ENCODE results near the gene PTPRD. TPM values are rescaled to one million over a fixed set of nuclear protein-coding genes. Genes with fewer than 3 reads are reported as not detected.

PTPRD gene
- polyA plus RNA-seq, 1 experiment, result 0.39 TPM

- POLR2A ChIA-PET, result no interaction called here
- TF ChIP-seq, protein P1, sequence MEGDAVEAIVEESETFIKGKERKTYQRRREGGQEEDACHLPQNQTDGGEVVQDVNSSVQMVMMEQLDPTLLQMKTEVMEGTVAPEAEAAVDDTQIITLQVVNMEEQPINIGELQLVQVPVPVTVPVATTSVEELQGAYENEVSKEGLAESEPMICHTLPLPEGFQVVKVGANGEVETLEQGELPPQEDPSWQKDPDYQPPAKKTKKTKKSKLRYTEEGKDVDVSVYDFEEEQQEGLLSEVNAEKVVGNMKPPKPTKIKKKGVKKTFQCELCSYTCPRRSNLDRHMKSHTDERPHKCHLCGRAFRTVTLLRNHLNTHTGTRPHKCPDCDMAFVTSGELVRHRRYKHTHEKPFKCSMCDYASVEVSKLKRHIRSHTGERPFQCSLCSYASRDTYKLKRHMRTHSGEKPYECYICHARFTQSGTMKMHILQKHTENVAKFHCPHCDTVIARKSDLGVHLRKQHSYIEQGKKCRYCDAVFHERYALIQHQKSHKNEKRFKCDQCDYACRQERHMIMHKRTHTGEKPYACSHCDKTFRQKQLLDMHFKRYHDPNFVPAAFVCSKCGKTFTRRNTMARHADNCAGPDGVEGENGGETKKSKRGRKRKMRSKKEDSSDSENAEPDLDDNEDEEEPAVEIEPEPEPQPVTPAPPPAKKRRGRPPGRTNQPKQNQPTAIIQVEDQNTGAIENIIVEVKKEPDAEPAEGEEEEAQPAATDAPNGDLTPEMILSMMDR (IDR thresholded peaks at IDR 0.05; ENCODE audit: insufficient read depth, low read depth, low read length), result no peak
- no peaks in the 10 kb centered on the region for H3K36me3 ChIP-seq (ENCODE audit: control insufficient read depth, insufficient read depth, low read length)
- no peak for DNase-seq (ENCODE audit: low read depth)
- CTCF ChIA-PET, result no interaction called here
- H3K4me3 ChIP-seq (ENCODE audit: low read depth, low read length), result no peak overlapping the region
- H3K27me3 ChIP-seq (ENCODE audit: control insufficient read depth, insufficient read depth, low read length), result no peaks in the 10 kb centered on the region
Measured at GRCh38 chr9:8450810-8451545, 2161.8 kb downstream of the PTPRD start.

GRCh38 chr9:8448226-8448625 is 2164.6 kb downstream of the PTPRD start:
- no peak overlapping the region for H3K4me3 ChIP-seq (ENCODE audit: low read depth, low read length)
- POLR2A ChIA-PET, result no interaction called here
- no peak for DNase-seq (ENCODE audit: low read depth)
- CTCF ChIA-PET, result interaction anchor here (0.6 kb wide), 1 partner anchor 676 kb away, joined by 3 read pairs; no protein-coding TSS in a partner anchor
- H3K27me3 ChIP-seq (ENCODE audit: control insufficient read depth, insufficient read depth, low read length), result no peaks in the 10 kb centered on the region
- TF ChIP-seq, protein P1 (IDR thresholded peaks at IDR 0.05; ENCODE audit: insufficient read depth, low read depth, low read length), result no peak
- no peaks in the 10 kb centered on the region for H3K36me3 ChIP-seq (ENCODE audit: control insufficient read depth, insufficient read depth, low read length)

DNA sequence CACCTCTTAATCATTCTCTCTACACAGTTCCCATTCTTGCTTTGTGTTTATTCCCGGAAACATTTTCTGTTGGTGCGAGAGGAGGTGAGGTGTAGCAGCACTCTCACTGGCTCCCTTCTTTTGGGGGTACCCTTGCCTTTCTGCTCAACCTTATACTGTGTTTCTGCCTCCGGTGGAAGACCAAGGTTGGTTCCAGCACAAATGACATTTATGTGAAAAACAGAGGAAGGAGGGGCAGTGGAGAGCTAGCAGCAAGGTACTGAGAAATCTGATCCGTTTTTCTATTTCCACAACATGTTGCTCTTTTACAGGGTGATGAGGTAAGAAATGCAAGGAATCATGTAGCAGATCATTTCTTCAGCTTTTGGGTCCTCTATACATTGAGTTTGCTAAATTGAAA is 2165.2 kb downstream of the PTPRD start:
- TF ChIP-seq, protein P1 (IDR thresholded peaks at IDR 0.05; ENCODE audit: insufficient read depth, low read depth, low read length), result no peak
- no peak for DNase-seq (ENCODE audit: low read depth)
- ChIA-PET CTCF (no interaction called here), POLR2A (no interaction called here)
- Histone ChIP-seq H3K4me3 (ENCODE audit: low read depth, low read length) (no peak overlapping the region), H3K36me3 (ENCODE audit: control insufficient read depth, insufficient read depth, low read length) (no peaks in the 10 kb centered on the region), H3K27me3 (ENCODE audit: control insufficient read depth, insufficient read depth, low read length) (no peaks in the 10 kb centered on the region)

GRCh38 chr9:8437876-8438275 is 2174.9 kb downstream of the PTPRD start:
- no peak for DNase-seq (ENCODE audit: low read depth)
- Histone ChIP-seq H3K36me3 (ENCODE audit: control insufficient read depth, insufficient read depth, low read length) (no peaks in the 10 kb centered on the region), H3K4me3 (ENCODE audit: low read depth, low read length) (no peak overlapping the region), H3K27me3 (ENCODE audit: control insufficient read depth, insufficient read depth, low read length) (no peaks in the 10 kb centered on the region)
- POLR2A ChIA-PET, result no interaction called here
- TF ChIP-seq, protein P1 (IDR thresholded peaks at IDR 0.05; ENCODE audit: insufficient read depth, low read depth, low read length), result no peak
- CTCF ChIA-PET, result interaction anchor here (0.5 kb wide), 1 partner anchor 185 kb away, joined by 3 read pairs; no protein-coding TSS in a partner anchor

- CTCF ChIA-PET, result interaction anchor here (0.5 kb wide), 1 partner anchor 186 kb away, joined by 3 read pairs; no protein-coding TSS in a partner anchor
- H3K36me3 ChIP-seq (ENCODE audit: control insufficient read depth, insufficient read depth, low read length), result no peaks in the 10 kb centered on the region
- POLR2A ChIA-PET, result no interaction called here
- TF ChIP-seq, protein P1 (IDR thresholded peaks at IDR 0.05; ENCODE audit: insufficient read depth, low read depth, low read length), result no peak
- no peak overlapping the region for H3K4me3 ChIP-seq (ENCODE audit: low read depth, low read length)
- no peaks in the 10 kb centered on the region for H3K27me3 ChIP-seq (ENCODE audit: control insufficient read depth, insufficient read depth, low read length)
- DNase-seq (ENCODE audit: low read depth), result no peak
Measured at GRCh38 chr9:8437259-8437658, 2175.5 kb downstream of the PTPRD start.
